H1 (cell line): ENCODE data around the gene GTPBP6. TPM values are rescaled to one million over a fixed set of nuclear protein-coding genes. Genes with fewer than 3 reads are reported as not detected.

Experiments
- CTCF ChIA-PET: fragments of 300-600 bp; sonication (Branson Sonifier 250); formaldehyde crosslinking; loops from one replicate; lab custom pipeline; 2021; ENCODE audit not compliant: partially characterized antibody; lab: Charles Lee
- POLR2A ChIA-PET: fragments of 300-600 bp; sonication (Branson Sonifier 250); formaldehyde crosslinking; loops from one replicate; lab custom pipeline; 2021; ENCODE audit warnings: inconsistent platforms; ENCODE audit not compliant: partially characterized antibody; lab: Charles Lee
- DNase-seq, 2 experiments: peaks; one replicate each; pipeline versions ENCODE4 v3.0.0 to v3.0.0-alpha.2; 2010 to 2022; ENCODE audit warnings: low spot score in 2 of 2, low read depth in 1 of 2, mixed read lengths in 1 of 2
- FAIRE-seq: peaks from 2 replicates; lab custom pipeline; 2011; peaks lifted over from hg19 to GRCh38; lab: Jason Lieb, UNC
- H2AFZ ChIP-seq: 2 replicates; pipeline ENCODE4 v1.8.1; 2012; ENCODE audit warnings: low read length, inconsistent platforms
- H2AK5ac ChIP-seq: 2 replicates; pipeline ENCODE4 v1.6.1; 2013; ENCODE audit warnings: low read depth, low read length
- H2BK120ac ChIP-seq: replicated peaks from 2 replicates; pipeline ENCODE3; 2013; ENCODE audit warnings: low read depth, low read length, inconsistent platforms
- H2BK12ac ChIP-seq: 2 replicates; pipeline ENCODE4 v1.6.1; 2013; ENCODE audit warnings: low read depth, low read length
- H2BK15ac ChIP-seq: 2 replicates; pipeline ENCODE4 v1.6.1; 2013; ENCODE audit warnings: low read length
- H2BK20ac ChIP-seq: 2 replicates; pipeline ENCODE4 v1.6.1; 2013; ENCODE audit warnings: low read length
- H2BK5ac ChIP-seq: 2 replicates; pipeline ENCODE4 v1.6.1; 2013; ENCODE audit warnings: low read depth, low read length
- H3K14ac ChIP-seq: 2 replicates; pipeline ENCODE4 v1.6.1; 2013; ENCODE audit warnings: inconsistent platforms; ENCODE audit not compliant: insufficient read length
- H3K18ac ChIP-seq: 2 replicates; pipeline ENCODE4 v1.6.1; 2013; ENCODE audit warnings: low read length; ENCODE audit errors: extremely low read depth
- H3K23ac ChIP-seq: 2 replicates; pipeline ENCODE4 v1.6.1; 2013; ENCODE audit warnings: inconsistent platforms; ENCODE audit not compliant: insufficient read length
- H3K23me2 ChIP-seq: 2 replicates; pipeline ENCODE4 v1.6.1; 2013; ENCODE audit warnings: low read depth, low read length
- H3K27ac ChIP-seq: 2 replicates; pipeline ENCODE4 v1.6.1; 2011; ENCODE audit warnings: low read depth, low read length, inconsistent platforms
- H3K27me3 ChIP-seq, 4 experiments: replicated peaks in 1 of 4; 1 replicate in 1 of 4; 2 replicates in 3 of 4; pipeline versions ENCODE4 v1.6.1 to v1.8.1; 2011 to 2013; ENCODE audit warnings: low read length in 3 of 4, mild to moderate bottlenecking in 3 of 4, inconsistent platforms in 2 of 4, mixed read lengths in 2 of 4, moderate library complexity in 1 of 4; ENCODE audit not compliant: control insufficient read depth in 3 of 4, insufficient read depth in 3 of 4; ENCODE audit errors: extremely low read depth in 1 of 4
- H3K36me3 ChIP-seq, 4 experiments: 2 replicates each; pipeline versions ENCODE4 v1.6.1 to v1.8.1; 2011 to 2013; ENCODE audit warnings: mild to moderate bottlenecking in 4 of 4, low read length in 3 of 4, moderate library complexity in 2 of 4, control low read depth in 1 of 4, inconsistent platforms in 1 of 4; ENCODE audit not compliant: insufficient read depth in 4 of 4, control insufficient read depth in 2 of 4
- H3K4ac ChIP-seq: replicated peaks from 2 replicates; pipeline ENCODE3; 2013; ENCODE audit warnings: low read length, low read depth, mixed read lengths, inconsistent platforms; ENCODE audit not compliant: insufficient read length
- H3K4me1 ChIP-seq, 4 experiments: replicated peaks in 1 of 4; 1 replicate in 1 of 4; 2 replicates in 3 of 4; pipeline versions ENCODE4 v1.6.1 to v1.8.1; 2011 to 2013; ENCODE audit warnings: low read length in 3 of 4, inconsistent platforms in 2 of 4, mixed read lengths in 1 of 4; ENCODE audit not compliant: insufficient read depth in 4 of 4, control insufficient read depth in 3 of 4
- H3K4me2 ChIP-seq, 2 experiments: 2 replicates each; pipeline versions ENCODE4 v1.6.1 to v1.8.1; 2011 to 2013; ENCODE audit warnings: low read depth in 2 of 2, low read length in 2 of 2, control low read depth in 1 of 2, inconsistent platforms in 1 of 2, mild to moderate bottlenecking in 1 of 2; ENCODE audit not compliant: insufficient read depth in 1 of 2
- H3K4me3 ChIP-seq, 4 experiments: fragments of 200-600, 300-600 bp in 1 of 4; sonication (generic), shearing (Covaris generic), sonication (Bioruptor Twin) in 1 of 4; 2 replicates each; pipeline versions ENCODE4 v1.5.1 to v1.8.1; 2011 to 2016; ENCODE audit warnings: low read length in 4 of 4, low read depth in 3 of 4, control low read depth in 2 of 4, inconsistent platforms in 2 of 4, mild to moderate bottlenecking in 2 of 4, mixed read lengths in 1 of 4, moderate library complexity in 1 of 4; ENCODE audit not compliant: insufficient read depth in 2 of 4; ENCODE audit errors: extremely low read depth in 1 of 4
- H3K56ac ChIP-seq: replicated peaks from 2 replicates; pipeline ENCODE3; 2013; ENCODE audit warnings: low read depth, mild to moderate bottlenecking, mixed read lengths, low read length, inconsistent platforms; ENCODE audit not compliant: insufficient read length
- H3K79me1 ChIP-seq: 2 replicates; pipeline ENCODE4 v1.6.1; 2013; ENCODE audit warnings: low read depth, low read length, control low read depth
- H3K79me2 ChIP-seq, 2 experiments: 2 replicates each; pipeline versions ENCODE4 v1.6.1 to v1.8.1; 2012 to 2013; ENCODE audit warnings: low read length in 2 of 2, mild to moderate bottlenecking in 2 of 2, inconsistent platforms in 1 of 2; ENCODE audit not compliant: insufficient read depth in 2 of 2, control insufficient read depth in 1 of 2
- H3K9ac ChIP-seq, 4 experiments: replicated peaks in 1 of 4; 1 replicate in 1 of 4; 2 replicates in 3 of 4; pipeline versions ENCODE4 v1.6.1 to v1.8.1; 2011 to 2013; ENCODE audit warnings: low read depth in 3 of 4, low read length in 3 of 4, control low read depth in 2 of 4, mild to moderate bottlenecking in 2 of 4, moderate library complexity in 2 of 4, inconsistent platforms in 1 of 4; ENCODE audit errors: extremely low read depth in 1 of 4
- H3K9me3 ChIP-seq, 2 experiments: 2 replicates each; pipeline versions ENCODE4 v1.6.1 to v1.8.1; 2012 to 2013; ENCODE audit warnings: mild to moderate bottlenecking in 2 of 2, moderate library complexity in 2 of 2, control low read depth in 1 of 2, inconsistent platforms in 1 of 2, low read depth in 1 of 2, low read length in 1 of 2, mixed read lengths in 1 of 2; ENCODE audit not compliant: insufficient read depth in 2 of 2
- H4K20me1 ChIP-seq, 2 experiments: replicated peaks in 1 of 2; 2 replicates each; pipeline versions ENCODE3 to v1.8.1; 2011 to 2013; ENCODE audit warnings: inconsistent platforms in 2 of 2, low read length in 2 of 2, mild to moderate bottlenecking in 1 of 2; ENCODE audit not compliant: insufficient read depth in 2 of 2, control insufficient read depth in 1 of 2
- H4K5ac ChIP-seq: 2 replicates; pipeline ENCODE4 v1.6.1; 2013; ENCODE audit warnings: low read length, low read depth, mixed read lengths, inconsistent platforms; ENCODE audit not compliant: insufficient read length
- H4K8ac ChIP-seq: 2 replicates; pipeline ENCODE4 v1.8.0; 2013; ENCODE audit warnings: mild to moderate bottlenecking, moderate library complexity, low read length, inconsistent platforms; ENCODE audit not compliant: insufficient read depth; ENCODE audit errors: extremely low read depth
- H4K91ac ChIP-seq: replicated peaks from 2 replicates; pipeline ENCODE3; 2013; ENCODE audit warnings: low read length, mixed read lengths, inconsistent platforms; ENCODE audit not compliant: insufficient read length
- ASH2L ChIP-seq: fragments of 200-600, 300-600 bp; sonication (generic); IDR thresholded peaks from one replicate; pipeline ENCODE4 v1.7.1; 2017; ENCODE audit warnings: low read length
- BACH1 ChIP-seq: IDR thresholded peaks from 2 replicates; pipeline ENCODE4 v1.6.1; 2012; ENCODE audit warnings: low read length, improper control_type of control experiment
- E2F6 ChIP-seq: IDR thresholded peaks from 2 replicates; pipeline ENCODE4 v1.6.1; 2012; ENCODE audit warnings: inconsistent platforms
- GABPA ChIP-seq: IDR thresholded peaks from 2 replicates; pipeline ENCODE4 v1.6.1; 2011; ENCODE audit warnings: mild to moderate bottlenecking, low read length, moderate library complexity, borderline replicate concordance; ENCODE audit not compliant: insufficient read depth
- MAFK ChIP-seq: IDR thresholded peaks from 2 replicates; pipeline ENCODE4 v1.6.1; 2012; ENCODE audit warnings: low read depth, mild to moderate bottlenecking, improper control_type of control experiment, low read length
- NANOG ChIP-seq: IDR thresholded peaks from 2 replicates; pipeline ENCODE4 v1.6.1; 2011; ENCODE audit warnings: low read length, low read depth, mild to moderate bottlenecking, inconsistent platforms; ENCODE audit not compliant: insufficient read depth, poor library complexity, severe bottlenecking
- POU5F1 ChIP-seq: IDR thresholded peaks from 2 replicates; pipeline ENCODE4 v1.6.1; 2011; ENCODE audit warnings: low read depth, mild to moderate bottlenecking, low read length, moderate library complexity
- TAF1 ChIP-seq: IDR thresholded peaks from 2 replicates; pipeline ENCODE4 v1.6.1; 2011; ENCODE audit warnings: mild to moderate bottlenecking, low read depth, low read length
- TEAD4 ChIP-seq: IDR thresholded peaks from 2 replicates; pipeline ENCODE4 v1.6.1; 2012; ENCODE audit warnings: low read depth, low read length, inconsistent platforms, mixed read lengths
- ZNF274 ChIP-seq: IDR thresholded peaks from 2 replicates; pipeline ENCODE4 v1.7.0; 2012; ENCODE audit warnings: low read length, borderline replicate concordance; ENCODE audit errors: extremely low read depth
- WGBS, 2 experiments: shearing (Covaris generic) in 1 of 2; methylation state at CpG; one replicate each; pipeline versions ENCODE4 v1.1.6 to v1.1.7; 2013 to 2015; ENCODE audit warnings: low lambda C conversion rate in 2 of 2, mixed read lengths in 2 of 2, inconsistent platforms in 1 of 2, low coverage in 1 of 2, missing lambda C conversion rate in 1 of 2; ENCODE audit not compliant: insufficient replicate concordance in 2 of 2, insufficient coverage in 1 of 2, insufficient read length in 1 of 2; ENCODE audit errors: extremely low coverage in 1 of 2, missing lambda C conversion rate in 1 of 2; 5-methylcytosine and 5-hydroxymethylcytosine counted together
- polyA plus RNA-seq, 7 experiments: library from polyadenylated mRNA; depleted of rRNA in 3 of 7; stranded (reverse) in 5 of 7; unstranded in 2 of 7; fragments of >200 nt in 5 of 7; fragments of 200-250 nt in 2 of 7; gene quantifications; 1 replicate in 5 of 7; 2 replicates in 1 of 7; 4 replicates in 1 of 7; pipeline versions ENCODE4 v1.2.1 to v1.2.3, GENCODE V29; 2011 to 2013; ENCODE audit warnings: missing spikeins in 2 of 7, mixed read lengths in 2 of 7
- total RNA-seq: library from RNA; stranded (reverse); fragmentation: NEBNext Ultra II Directional; extraction: Animal tissue kit (Norgen Biotek cat#: 25700); gene quantifications from 2 replicates; pipeline ENCODE4 v1.2.1, GENCODE V29; 2021
- TF ChIP-seq, protein P1 (sequence below), 3 experiments: IDR thresholded peaks; 1 replicate in 2 of 3; 2 replicates in 1 of 3; pipeline versions ENCODE4 v1.5.1 to v1.6.1; 2011; ENCODE audit warnings: low read length in 3 of 3, mild to moderate bottlenecking in 3 of 3, inconsistent platforms in 2 of 3, low read depth in 1 of 3, moderate library complexity in 1 of 3; ENCODE audit not compliant: insufficient read depth in 1 of 3; ENCODE audit errors: control extremely low read depth in 1 of 3

GTPBP6 gene
- total and polyA plus RNA-seq, 2 of the 8 experiments (the other 6 are each of a cell fraction or from before 2014, with no cell fraction given): 33.9 to 57.1 TPM

- H3K27ac ChIP-seq: no peak overlapping the region
- FAIRE-seq (no peak), DNase-seq (no peak)
- ChIA-PET POLR2A (no interaction called here), CTCF (no interaction called here)
- H3K23ac ChIP-seq: no peak overlapping the region
- no peak overlapping the region for H2BK15ac ChIP-seq
- no peak overlapping the region for H2AK5ac ChIP-seq
- H3K56ac ChIP-seq: no peak overlapping the region
- H3K14ac ChIP-seq: no peak overlapping the region
- H3K23me2 ChIP-seq: peaks cover 8% of the 10 kb centered on the region; the same call in 1 of the 2 replicates
- no peak overlapping the region for H4K5ac ChIP-seq
- no peaks in the 10 kb centered on the region for H3K27me3 ChIP-seq
- no peak overlapping the region for H3K18ac ChIP-seq
- H3K4me2 ChIP-seq: no peak overlapping the region
- no peak overlapping the region for H2BK120ac ChIP-seq
- no peak overlapping the region for H3K4ac ChIP-seq
- peaks cover 6% of the 10 kb centered on the region; the same call in 1 of the 2 replicates for H3K79me1 ChIP-seq
- no peak overlapping the region for H2BK20ac ChIP-seq
- no peak overlapping the region for H3K9ac ChIP-seq
- no peak overlapping the region for H2AFZ ChIP-seq
- H3K36me3 ChIP-seq: peaks cover 16 to 52% (median 32%) of the 10 kb centered on the region in 4 experiments; a peak in 7 of 8 replicates
- H2BK12ac ChIP-seq: no peak overlapping the region
- H3K4me3 ChIP-seq: no peak overlapping the region
- no peaks in the 10 kb centered on the region for H3K9me3 ChIP-seq
- peaks cover 0 to 3% (median 0%) of the 10 kb centered on the region in 4 experiments; a peak in 1 of 7 replicates for H3K4me1 ChIP-seq
- H2BK5ac ChIP-seq: no peak overlapping the region
- peaks cover 0 to 7% of the 10 kb centered on the region in 2 experiments; a peak in 1 of 4 replicates for H3K79me2 ChIP-seq
- H4K91ac ChIP-seq: no peak overlapping the region
- peaks cover 0 to 18% of the 10 kb centered on the region in 2 experiments for H4K20me1 ChIP-seq
- 94% methylated on average over 5 of the region's 8 CpGs; no CpG with 5 or more reads in 1 of the 2 experiments for WGBS, 2 experiments
- H4K8ac ChIP-seq: no peak overlapping the region
- TF ChIP-seq GABPA (no peak), POU5F1 (no peak), E2F6 (no peak), TEAD4 (no peak), MAFK (no peak), TAF1 (no peak), ZNF274 (no peak), NANOG (no peak), ASH2L (no peak), BACH1 (no peak)
- TF ChIP-seq, protein P1, sequence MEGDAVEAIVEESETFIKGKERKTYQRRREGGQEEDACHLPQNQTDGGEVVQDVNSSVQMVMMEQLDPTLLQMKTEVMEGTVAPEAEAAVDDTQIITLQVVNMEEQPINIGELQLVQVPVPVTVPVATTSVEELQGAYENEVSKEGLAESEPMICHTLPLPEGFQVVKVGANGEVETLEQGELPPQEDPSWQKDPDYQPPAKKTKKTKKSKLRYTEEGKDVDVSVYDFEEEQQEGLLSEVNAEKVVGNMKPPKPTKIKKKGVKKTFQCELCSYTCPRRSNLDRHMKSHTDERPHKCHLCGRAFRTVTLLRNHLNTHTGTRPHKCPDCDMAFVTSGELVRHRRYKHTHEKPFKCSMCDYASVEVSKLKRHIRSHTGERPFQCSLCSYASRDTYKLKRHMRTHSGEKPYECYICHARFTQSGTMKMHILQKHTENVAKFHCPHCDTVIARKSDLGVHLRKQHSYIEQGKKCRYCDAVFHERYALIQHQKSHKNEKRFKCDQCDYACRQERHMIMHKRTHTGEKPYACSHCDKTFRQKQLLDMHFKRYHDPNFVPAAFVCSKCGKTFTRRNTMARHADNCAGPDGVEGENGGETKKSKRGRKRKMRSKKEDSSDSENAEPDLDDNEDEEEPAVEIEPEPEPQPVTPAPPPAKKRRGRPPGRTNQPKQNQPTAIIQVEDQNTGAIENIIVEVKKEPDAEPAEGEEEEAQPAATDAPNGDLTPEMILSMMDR (IDR thresholded peaks at IDR 0.05; ENCODE audit: control extremely low read depth in 1 of 3, insufficient read depth in 1 of 3, low read depth in 1 of 3, low read length in 3 of 3): no peak
Measured at GRCh38 chrX:313546-313945, 5.0 kb downstream of the GTPBP6 start.
